ENCODE results near the gene KCNK2. TPM values are rescaled to one million over a fixed set of nuclear protein-coding genes. Genes with fewer than 3 reads are reported as not detected.

Gene KCNK2, protein sequence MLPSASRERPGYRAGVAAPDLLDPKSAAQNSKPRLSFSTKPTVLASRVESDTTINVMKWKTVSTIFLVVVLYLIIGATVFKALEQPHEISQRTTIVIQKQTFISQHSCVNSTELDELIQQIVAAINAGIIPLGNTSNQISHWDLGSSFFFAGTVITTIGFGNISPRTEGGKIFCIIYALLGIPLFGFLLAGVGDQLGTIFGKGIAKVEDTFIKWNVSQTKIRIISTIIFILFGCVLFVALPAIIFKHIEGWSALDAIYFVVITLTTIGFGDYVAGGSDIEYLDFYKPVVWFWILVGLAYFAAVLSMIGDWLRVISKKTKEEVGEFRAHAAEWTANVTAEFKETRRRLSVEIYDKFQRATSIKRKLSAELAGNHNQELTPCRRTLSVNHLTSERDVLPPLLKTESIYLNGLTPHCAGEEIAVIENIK
- total RNA-seq = not detected

DNA sequence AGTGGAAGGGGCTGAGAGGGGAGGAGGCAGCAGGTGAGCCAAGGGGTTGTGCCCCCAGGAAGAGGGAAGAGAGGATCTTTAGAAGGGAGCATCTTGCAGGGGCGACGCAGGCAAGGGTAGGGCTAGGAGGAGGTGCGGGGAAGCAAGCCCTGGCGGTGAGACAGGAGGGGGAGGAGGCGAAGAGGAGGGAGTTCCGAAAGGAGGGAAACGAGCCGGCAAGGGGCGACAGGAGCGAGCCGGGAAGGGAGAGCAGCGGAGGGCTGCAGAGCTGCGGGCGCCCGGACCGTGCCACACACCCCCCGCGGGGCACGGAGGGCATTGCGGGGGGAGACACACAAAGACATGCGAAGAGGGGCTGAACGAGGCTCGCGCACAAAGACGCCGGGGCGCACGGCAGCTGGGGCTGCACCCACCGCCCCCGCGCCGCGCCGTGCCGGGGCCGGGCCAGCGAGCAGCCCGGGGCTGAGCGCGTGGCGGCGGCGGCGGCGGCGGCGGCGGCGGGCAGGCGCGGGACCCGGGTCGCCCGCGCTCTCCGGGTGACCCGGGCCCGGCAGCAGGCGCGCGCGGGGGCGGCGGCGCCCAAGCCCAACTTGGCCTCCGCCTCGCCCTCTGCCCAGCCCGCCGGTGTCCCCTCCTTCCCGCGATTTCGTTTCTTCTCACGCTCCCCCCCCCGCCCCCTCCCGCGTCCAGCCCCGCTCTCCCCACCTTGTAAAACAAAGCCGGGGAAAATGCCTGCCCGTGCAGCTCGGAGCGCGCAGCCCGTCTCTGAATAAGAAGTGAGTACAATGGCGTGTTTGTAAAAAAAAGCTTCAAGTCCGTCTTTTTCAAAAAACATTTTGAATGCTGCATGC is at the start of gene KCNK2:
Gene KCNK2 (plus strand): TSS at position 206 of the 851 bp plus-strand sequence. CDS start 649 bp downstream, outside the sequence.
- Mint-ChIP-seq H3K27ac (no peak within 1 kb of the TSS), H3K9me3 (no peaks in the 10 kb centered on the region), H3K36me3 (no peaks in the 10 kb centered on the region), H3K4me1 (peaks cover 9% of the 10 kb centered on the region), H3K27me3 (peaks cover 69% of the 10 kb centered on the region), H3K4me3 (peak within 1 kb of the TSS; percentile 61)
- DNase-seq = peak; percentile 8

DNA sequence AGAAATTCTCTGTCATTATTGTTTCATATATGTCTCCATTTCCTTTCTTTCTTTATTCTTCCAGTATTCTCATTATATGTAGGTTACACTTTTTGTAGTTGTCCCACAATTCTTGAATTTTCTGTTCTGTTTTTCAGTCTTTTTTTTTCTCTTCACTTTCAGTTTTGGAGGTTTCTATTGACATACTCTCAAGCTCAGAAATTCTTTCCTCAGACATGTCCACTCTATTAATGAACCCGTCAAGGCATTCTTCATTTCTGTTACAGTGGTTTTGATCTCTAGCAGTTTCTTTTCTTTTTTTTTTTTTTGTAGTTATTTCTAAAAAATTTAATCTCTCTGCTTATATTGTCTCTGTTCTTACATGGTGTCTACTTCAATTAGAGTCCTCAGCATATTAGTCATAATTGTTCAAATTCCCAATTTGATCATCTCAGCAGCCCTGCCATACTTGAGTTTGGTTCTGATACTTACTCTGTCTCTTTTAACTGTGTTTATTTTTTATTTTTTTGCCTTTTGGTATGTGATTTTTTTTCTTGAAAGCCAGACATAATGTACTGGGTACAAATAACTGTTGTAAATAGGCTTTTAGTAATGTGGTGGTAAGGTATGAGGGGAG is 49.5 kb upstream of the KCNK2 start:
- DNase-seq = no peak
- Mint-ChIP-seq H3K4me3 (no peak overlapping the region), H3K27ac (no peak overlapping the region), H3K27me3 (peaks cover 27% of the 10 kb centered on the region), H3K4me1 (no peaks in the 10 kb centered on the region), H3K36me3 (no peaks in the 10 kb centered on the region), H3K9me3 (no peaks in the 10 kb centered on the region)

GRCh38 chr1:215040190-215040589 is 42.3 kb upstream of the KCNK2 start:
- no peak overlapping the region for H3K27ac Mint-ChIP-seq

DNA sequence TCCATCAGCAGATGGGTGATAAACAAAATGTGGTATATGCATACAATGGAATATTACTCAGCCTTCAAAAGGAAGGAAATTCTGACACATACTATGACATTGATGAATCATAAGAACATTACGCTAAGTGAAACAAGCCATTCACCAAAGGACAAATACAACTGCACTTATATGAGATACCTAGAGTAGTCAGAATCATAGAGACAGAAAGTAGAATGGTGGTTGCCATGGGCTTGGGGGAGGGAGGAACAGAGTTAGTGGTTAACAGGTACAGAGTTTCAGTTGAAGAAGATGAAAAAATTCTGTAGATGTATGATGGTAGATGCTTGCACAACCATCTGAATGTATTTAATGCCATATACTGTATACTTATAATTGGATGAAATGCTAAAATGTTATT is 39.1 kb upstream of the KCNK2 start:
- Mint-ChIP-seq H3K9me3 (peaks cover 4% of the 10 kb centered on the region), H3K27me3 (peaks cover 9% of the 10 kb centered on the region), H3K27ac (no peak overlapping the region), H3K4me3 (no peak overlapping the region), H3K36me3 (no peaks in the 10 kb centered on the region), H3K4me1 (no peaks in the 10 kb centered on the region)
- peak; percentile 4 for DNase-seq

More at GRCh38 chr1:215040190-215040589, 42.3 kb upstream of the KCNK2 start:
- H3K36me3 Mint-ChIP-seq = no peaks in the 10 kb centered on the region
- H3K9me3 Mint-ChIP-seq = peaks cover 4% of the 10 kb centered on the region
- peaks cover 16% of the 10 kb centered on the region for H3K27me3 Mint-ChIP-seq
- no peaks in the 10 kb centered on the region for H3K4me1 Mint-ChIP-seq
- no peak for DNase-seq
- no peak overlapping the region for H3K4me3 Mint-ChIP-seq

DNA sequence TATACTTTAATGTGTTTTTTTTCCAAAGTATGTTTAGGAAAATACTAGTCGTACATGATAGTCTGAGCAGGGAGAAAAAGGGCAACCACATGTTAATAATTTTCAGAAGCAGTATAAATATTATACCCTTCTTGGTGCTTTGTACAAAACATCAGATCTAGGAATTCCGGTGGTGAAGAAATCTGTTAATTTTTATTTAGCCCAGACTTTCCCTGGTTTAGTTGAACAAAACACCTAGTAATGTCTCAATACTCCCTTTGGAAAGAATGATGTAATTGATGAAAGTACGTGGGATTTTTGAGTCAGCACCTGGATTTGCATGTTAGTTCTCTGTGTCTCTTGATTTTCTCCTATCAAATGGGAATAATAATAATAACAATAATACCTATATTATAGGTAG is 38.4 kb upstream of the KCNK2 start:
- Mint-ChIP-seq H3K4me3 (no peak overlapping the region), H3K4me1 (no peaks in the 10 kb centered on the region), H3K36me3 (no peaks in the 10 kb centered on the region), H3K27ac (no peak overlapping the region), H3K27me3 (peaks cover 5% of the 10 kb centered on the region), H3K9me3 (peaks cover 4% of the 10 kb centered on the region)
- no peak for DNase-seq

GRCh38 chr1:215045698-215046308 is 36.7 kb upstream of the KCNK2 start:
- Mint-ChIP-seq H3K4me1 (no peaks in the 10 kb centered on the region), H3K27me3 (peaks cover 5% of the 10 kb centered on the region), H3K27ac (no peak overlapping the region), H3K9me3 (peaks cover 4% of the 10 kb centered on the region), H3K4me3 (no peak overlapping the region), H3K36me3 (no peaks in the 10 kb centered on the region)
- no peak for DNase-seq

GRCh38 chr1:215052256-215053015 is 30.1 kb upstream of the KCNK2 start:
- no peaks in the 10 kb centered on the region for H3K9me3 Mint-ChIP-seq
- no peak overlapping the region for H3K27ac Mint-ChIP-seq
- no peak for DNase-seq
- H3K27me3 Mint-ChIP-seq = peaks cover 6% of the 10 kb centered on the region
- H3K4me3 Mint-ChIP-seq = no peak overlapping the region
- no peaks in the 10 kb centered on the region for H3K4me1 Mint-ChIP-seq
- H3K36me3 Mint-ChIP-seq = no peaks in the 10 kb centered on the region

- H3K4me1 Mint-ChIP-seq = no peaks in the 10 kb centered on the region
- H3K27ac Mint-ChIP-seq = no peak overlapping the region
- no peaks in the 10 kb centered on the region for H3K9me3 Mint-ChIP-seq
- no peak overlapping the region for H3K4me3 Mint-ChIP-seq
- DNase-seq = no peak
- peaks cover 11% of the 10 kb centered on the region for H3K27me3 Mint-ChIP-seq
- H3K36me3 Mint-ChIP-seq = no peaks in the 10 kb centered on the region
Observed at GRCh38 chr1:215054266-215054665, 28.3 kb upstream of the KCNK2 start.

DNA sequence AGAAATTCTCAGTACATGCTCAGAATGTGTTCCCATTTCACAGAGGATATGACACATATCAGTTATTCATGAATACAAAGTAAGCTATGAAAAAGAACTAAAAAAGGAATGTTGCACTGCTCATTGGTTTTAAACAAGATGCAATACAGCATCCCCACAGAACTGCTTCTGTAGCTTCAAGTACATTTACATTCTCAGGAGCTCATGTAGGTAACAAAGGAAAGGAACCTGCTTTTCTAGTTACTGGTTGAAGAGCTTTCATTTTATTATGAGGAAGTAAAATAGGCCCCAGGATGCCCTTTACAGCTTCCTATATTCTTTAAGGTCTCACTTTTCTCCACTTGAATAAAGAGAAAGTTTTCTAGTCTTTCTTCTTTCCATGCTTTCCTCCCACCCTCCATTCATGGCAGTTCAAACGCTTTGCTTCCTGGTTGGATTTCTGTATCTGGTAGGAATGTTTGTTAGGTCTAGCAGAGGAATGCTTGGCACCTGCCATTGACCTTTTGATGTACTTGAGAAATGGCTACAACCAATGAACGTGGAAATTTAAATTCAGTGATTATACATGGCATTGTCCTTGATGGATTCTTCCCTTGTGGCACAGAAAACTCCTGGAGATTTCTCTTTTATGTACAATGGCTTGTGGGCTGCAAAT is 27.1 kb upstream of the KCNK2 start:
- Mint-ChIP-seq H3K4me1 (no peaks in the 10 kb centered on the region), H3K27me3 (peaks cover 11% of the 10 kb centered on the region), H3K36me3 (no peaks in the 10 kb centered on the region), H3K9me3 (no peaks in the 10 kb centered on the region), H3K4me3 (no peak overlapping the region), H3K27ac (no peak overlapping the region)
- no peak for DNase-seq

DNA sequence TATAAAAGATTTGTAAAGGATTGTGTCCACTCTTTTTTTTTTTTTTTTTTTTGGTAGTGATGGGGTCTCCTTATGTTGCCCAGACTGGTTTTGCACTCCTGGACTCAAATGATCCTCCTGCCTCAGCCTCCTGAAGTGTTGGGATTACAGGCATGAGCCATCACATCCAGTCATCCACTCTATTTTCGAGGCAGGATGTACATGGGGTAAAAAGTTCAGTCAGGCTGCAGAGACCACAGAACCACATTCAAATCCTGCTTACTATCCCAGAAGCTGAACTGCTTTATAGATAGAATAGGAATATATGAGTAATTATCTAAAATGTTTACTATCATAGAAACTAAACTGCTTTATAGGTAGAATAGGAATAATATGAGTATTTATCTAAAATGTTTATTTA is 26.0 kb upstream of the KCNK2 start:
- Mint-ChIP-seq H3K36me3 (no peaks in the 10 kb centered on the region), H3K9me3 (no peaks in the 10 kb centered on the region), H3K27ac (no peak overlapping the region), H3K4me1 (no peaks in the 10 kb centered on the region), H3K4me3 (no peak overlapping the region), H3K27me3 (peaks cover 11% of the 10 kb centered on the region)
- DNase-seq = no peak

DNA sequence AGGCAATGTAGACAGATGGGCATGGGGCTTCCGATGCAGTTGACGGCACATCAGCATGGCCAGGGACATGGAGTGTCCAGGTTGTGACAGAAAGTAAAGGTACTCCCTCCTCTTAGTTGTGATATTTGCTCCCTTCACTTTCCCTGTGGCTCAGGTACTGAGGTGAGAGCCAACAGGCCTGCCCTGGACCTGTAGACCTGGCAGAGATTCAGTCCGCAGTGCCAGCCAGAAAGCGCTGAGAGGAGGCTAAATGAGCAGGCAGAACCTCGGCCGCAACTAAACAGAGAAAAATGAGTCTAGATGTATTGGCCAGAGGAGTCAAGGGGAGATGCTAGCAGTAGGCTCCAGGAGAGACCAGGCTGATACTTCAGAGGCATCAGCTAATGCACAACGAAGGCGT is 22.6 kb upstream of the KCNK2 start:
- Mint-ChIP-seq H3K36me3 (no peaks in the 10 kb centered on the region), H3K4me3 (no peak overlapping the region)

DNA sequence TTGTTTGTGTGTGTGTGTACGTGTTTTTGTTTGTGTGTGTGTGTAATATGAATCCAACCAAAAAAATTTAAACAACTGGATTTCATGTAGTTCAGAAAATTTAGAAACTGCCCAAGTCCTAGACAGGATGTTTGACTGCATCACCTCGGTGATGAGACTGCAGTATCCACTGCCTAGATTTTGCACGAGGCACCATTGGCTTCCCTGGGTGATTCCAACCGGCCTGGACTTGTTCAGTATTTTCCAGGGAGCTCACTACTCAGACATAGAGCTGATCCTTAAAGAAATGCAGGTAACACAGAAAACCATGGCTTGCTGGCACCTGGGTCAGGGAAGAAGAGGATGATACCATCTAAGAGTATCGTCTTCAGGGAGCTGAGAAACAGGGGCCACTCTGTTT is 18.2 kb upstream of the KCNK2 start:
- H3K9me3 Mint-ChIP-seq = no peaks in the 10 kb centered on the region
- no peak overlapping the region for H3K27ac Mint-ChIP-seq
- no peak for DNase-seq
- no peaks in the 10 kb centered on the region for H3K4me1 Mint-ChIP-seq
- H3K27me3 Mint-ChIP-seq = peaks cover 8% of the 10 kb centered on the region
- no peak overlapping the region for H3K4me3 Mint-ChIP-seq
- no peaks in the 10 kb centered on the region for H3K36me3 Mint-ChIP-seq

More for the DNA sequence above, 22.6 kb upstream of the KCNK2 start:
- Mint-ChIP-seq H3K4me1 (no peaks in the 10 kb centered on the region), H3K27ac (no peak overlapping the region), H3K27me3 (peaks cover 8% of the 10 kb centered on the region), H3K9me3 (no peaks in the 10 kb centered on the region)
- no peak for DNase-seq

DNA sequence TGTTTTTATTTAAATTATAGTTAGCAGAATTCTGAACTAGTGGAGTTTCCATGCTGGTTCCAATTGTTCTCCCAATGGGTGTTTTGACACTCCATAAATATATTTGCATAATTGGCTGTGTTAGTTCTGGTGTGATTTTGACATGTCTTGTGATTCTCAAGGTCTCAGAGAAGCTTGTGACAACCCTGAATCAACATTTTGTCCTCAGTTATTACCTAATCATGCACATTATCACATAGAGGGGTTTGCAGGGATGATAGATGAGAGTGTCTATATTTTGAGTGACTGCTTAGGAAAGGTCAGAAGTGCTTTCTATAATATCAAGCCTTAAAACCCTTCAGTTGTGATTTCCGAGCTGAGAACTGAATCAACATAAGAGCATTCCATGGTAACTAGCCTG is 11.5 kb upstream of the KCNK2 start:
- DNase-seq = no peak
- no peaks in the 10 kb centered on the region for H3K36me3 Mint-ChIP-seq
- H3K4me3 Mint-ChIP-seq = no peak overlapping the region

GRCh38 chr1:215076322-215076721 is 6.2 kb upstream of the KCNK2 start:
- H3K27me3 Mint-ChIP-seq = peaks cover 24% of the 10 kb centered on the region
- H3K9me3 Mint-ChIP-seq = no peaks in the 10 kb centered on the region
- H3K36me3 Mint-ChIP-seq = no peaks in the 10 kb centered on the region
- H3K4me1 Mint-ChIP-seq = no peaks in the 10 kb centered on the region
- no peak overlapping the region for H3K4me3 Mint-ChIP-seq
- no peak for DNase-seq
- no peak overlapping the region for H3K27ac Mint-ChIP-seq

More for the DNA sequence above, 11.5 kb upstream of the KCNK2 start:
- no peaks in the 10 kb centered on the region for H3K9me3 Mint-ChIP-seq
- H3K27ac Mint-ChIP-seq = no peak overlapping the region
- peaks cover 3% of the 10 kb centered on the region for H3K27me3 Mint-ChIP-seq
- H3K4me1 Mint-ChIP-seq = no peaks in the 10 kb centered on the region
